SU-DHL-6 (cell line): ENCODE results near the gene SLC30A5.
"Not testable (repeated sequence)": the region's sequence is repeated elsewhere in the genome, so short reads cannot be mapped to it uniquely, and the experiment has no call there.

Source experiments
- H2AFZ ChIP-seq: fragments of 200-600 bp; sonication (generic); 2 replicates; pipeline ENCODE4 v1.6.1; 2014; ENCODE audit warnings: low read depth, mild to moderate bottlenecking, moderate library complexity, mixed read lengths, antibody characterized with exemption, low read length; ENCODE audit not compliant: severe bottlenecking
- H3F3A ChIP-seq: fragments of 200-600 bp; shearing (Covaris generic); 2 replicates; pipeline ENCODE4 v1.6.0; 2016; ENCODE audit warnings: antibody characterized with exemption, mild to moderate bottlenecking; ENCODE audit not compliant: insufficient read depth
- H3K27ac ChIP-seq: fragments of 200-600 bp; sonication (generic); 2 replicates; pipeline ENCODE4 v1.5.1; 2016; ENCODE audit warnings: low read depth, mild to moderate bottlenecking, low read length, moderate library complexity, mixed read lengths
- H3K27me3 ChIP-seq: fragments of 200-600 bp; sonication (generic), shearing (Covaris generic); 2 replicates; pipeline ENCODE4 v1.6.0; 2014; ENCODE audit warnings: mild to moderate bottlenecking, low read length
- H3K36me3 ChIP-seq: fragments of 200-600 bp; sonication (generic); 2 replicates; pipeline ENCODE4 v1.6.1; 2014; ENCODE audit warnings: mild to moderate bottlenecking, low read length, mixed read lengths
- H3K4me2 ChIP-seq: fragments of 300-600, 200-600 bp; shearing (Covaris generic), sonication (generic); 2 replicates; pipeline ENCODE4 v1.6.0; 2014; ENCODE audit warnings: low read length, low read depth, mild to moderate bottlenecking; ENCODE audit not compliant: poor library complexity, severe bottlenecking
- H3K4me3 ChIP-seq: fragments of 200-600 bp; sonication (generic); 2 replicates; pipeline ENCODE4 v1.5.1; 2014; ENCODE audit warnings: antibody characterized with exemption, low read length, mild to moderate bottlenecking, mixed read lengths; ENCODE audit not compliant: insufficient read depth, poor library complexity, severe bottlenecking
- H3K79me2 ChIP-seq: fragments of 200-600 bp; sonication (generic); 2 replicates; pipeline ENCODE4 v1.6.1; 2014; ENCODE audit warnings: mild to moderate bottlenecking, low read length, moderate library complexity; ENCODE audit not compliant: insufficient read depth
- H3K9ac ChIP-seq: fragments of 200-600 bp; sonication (generic); 2 replicates; pipeline ENCODE4 v1.7.0; 2014; ENCODE audit warnings: mild to moderate bottlenecking, low read length
- H3K9me2 ChIP-seq: fragments of 200-600 bp; sonication (generic); replicated peaks from 2 replicates; pipeline ENCODE4 v1.6.1; 2014; ENCODE audit warnings: low read length; ENCODE audit not compliant: insufficient read depth
- H3K9me3 ChIP-seq: fragments of 200-600 bp; sonication (generic); 2 replicates; pipeline ENCODE4 v1.6.1; 2014; ENCODE audit warnings: low read length, mixed read lengths; ENCODE audit not compliant: insufficient read depth
- H4K20me1 ChIP-seq: fragments of 200-600 bp; sonication (generic); 2 replicates; pipeline ENCODE4 v1.6.1; 2014; ENCODE audit warnings: low read depth, mild to moderate bottlenecking, antibody characterized with exemption, low read length, moderate library complexity, mixed read lengths
- EZH2phosphoT487 ChIP-seq: fragments of 200-600 bp; sonication (generic), shearing (Covaris generic); conservative IDR thresholded peaks from 2 replicates; pipeline ENCODE4 v1.6.1; 2018; ENCODE audit warnings: mild to moderate bottlenecking, antibody characterized with exemption, low read length, moderate library complexity, mixed read lengths
- TF ChIP-seq, protein P1 (sequence below): fragments of 200-600 bp; sonication (generic); IDR thresholded peaks from one replicate; pipeline ENCODE4 v1.5.1; 2017; ENCODE audit warnings: antibody characterized with exemption, mild to moderate bottlenecking, low read length, moderate library complexity; ENCODE audit not compliant: insufficient read depth, poor library complexity, severe bottlenecking

SLC30A5 gene

GRCh38 chr5:69137807-69138206 lies 44.0 kb downstream of the SLC30A5 start:
- H3K27me3 ChIP-seq = no peaks in the 10 kb centered on the region

GRCh38 chr5:69138766-69139165 lies 45.0 kb downstream of the SLC30A5 start:
- Histone ChIP-seq H3K4me2 (no peak overlapping the region), H3K27me3 (no peaks in the 10 kb centered on the region), H3K4me3 (no peak overlapping the region), H4K20me1 (no peaks in the 10 kb centered on the region), H3K9me2 (no peaks in the 10 kb centered on the region), H3K27ac (no peak overlapping the region), H3K79me2 (no peaks in the 10 kb centered on the region), H3K36me3 (no peaks in the 10 kb centered on the region), H3F3A (peaks cover 21% of the 10 kb centered on the region), H2AFZ (no peak overlapping the region), H3K9ac (no peak overlapping the region), H3K9me3 (peaks cover 5% of the 10 kb centered on the region; the same call in 1 of the 2 replicates)
- no peak for TF ChIP-seq EZH2phosphoT487
- TF ChIP-seq, protein P1, sequence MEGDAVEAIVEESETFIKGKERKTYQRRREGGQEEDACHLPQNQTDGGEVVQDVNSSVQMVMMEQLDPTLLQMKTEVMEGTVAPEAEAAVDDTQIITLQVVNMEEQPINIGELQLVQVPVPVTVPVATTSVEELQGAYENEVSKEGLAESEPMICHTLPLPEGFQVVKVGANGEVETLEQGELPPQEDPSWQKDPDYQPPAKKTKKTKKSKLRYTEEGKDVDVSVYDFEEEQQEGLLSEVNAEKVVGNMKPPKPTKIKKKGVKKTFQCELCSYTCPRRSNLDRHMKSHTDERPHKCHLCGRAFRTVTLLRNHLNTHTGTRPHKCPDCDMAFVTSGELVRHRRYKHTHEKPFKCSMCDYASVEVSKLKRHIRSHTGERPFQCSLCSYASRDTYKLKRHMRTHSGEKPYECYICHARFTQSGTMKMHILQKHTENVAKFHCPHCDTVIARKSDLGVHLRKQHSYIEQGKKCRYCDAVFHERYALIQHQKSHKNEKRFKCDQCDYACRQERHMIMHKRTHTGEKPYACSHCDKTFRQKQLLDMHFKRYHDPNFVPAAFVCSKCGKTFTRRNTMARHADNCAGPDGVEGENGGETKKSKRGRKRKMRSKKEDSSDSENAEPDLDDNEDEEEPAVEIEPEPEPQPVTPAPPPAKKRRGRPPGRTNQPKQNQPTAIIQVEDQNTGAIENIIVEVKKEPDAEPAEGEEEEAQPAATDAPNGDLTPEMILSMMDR = no peak

More at GRCh38 chr5:69137807-69138206, 44.0 kb downstream of the SLC30A5 start:
- H3K4me3 ChIP-seq = no peak overlapping the region
- H3K9me2 ChIP-seq = no peaks in the 10 kb centered on the region
- H3K9ac ChIP-seq = no peak overlapping the region
- peaks cover 5% of the 10 kb centered on the region; the same call in 1 of the 2 replicates for H3K9me3 ChIP-seq
- H3K4me2 ChIP-seq = no peak overlapping the region
- TF ChIP-seq EZH2phosphoT487 = no peak
- TF ChIP-seq, protein P1 = no peak
- no peak overlapping the region for H3K27ac ChIP-seq
- no peaks in the 10 kb centered on the region for H3K36me3 ChIP-seq
- no peak overlapping the region for H2AFZ ChIP-seq
- H4K20me1 ChIP-seq = no peaks in the 10 kb centered on the region
- H3K79me2 ChIP-seq = no peaks in the 10 kb centered on the region
- peaks cover 30% of the 10 kb centered on the region for H3F3A ChIP-seq

- not testable (repeated sequence) for H3K9me3 ChIP-seq, H3K79me2 ChIP-seq, H4K20me1 ChIP-seq, H3K27ac ChIP-seq, H2AFZ ChIP-seq, H3K4me3 ChIP-seq, H3K36me3 ChIP-seq, H3K4me2 ChIP-seq, H3K9ac ChIP-seq, H3K9me2 ChIP-seq, H3K27me3 ChIP-seq
- peaks cover 20% of the 10 kb centered on the region for H3F3A ChIP-seq
These were observed 46.4 kb downstream of the SLC30A5 start for GRCh38 chr5:69140239-69140638.

DNA sequence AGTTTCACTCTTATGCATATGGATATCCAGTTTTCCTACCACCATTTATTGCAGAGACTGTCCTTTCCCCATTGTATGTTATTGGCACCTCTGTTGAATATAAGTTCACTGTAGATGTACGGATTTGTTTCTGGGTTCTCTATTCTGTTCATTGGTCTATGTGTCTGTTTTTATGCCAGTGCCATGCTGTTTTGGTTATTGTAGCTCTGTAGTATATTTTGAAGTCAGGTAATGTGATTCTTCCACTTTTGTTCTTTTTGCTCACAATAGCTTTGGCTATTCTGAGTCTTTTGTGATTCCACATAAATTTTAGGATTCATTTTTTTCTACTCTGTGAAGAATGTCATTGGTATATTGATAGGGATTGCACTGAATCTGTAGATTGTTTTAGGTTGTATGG lies 47.0 kb downstream of the SLC30A5 start:
- no peak for TF ChIP-seq EZH2phosphoT487
- TF ChIP-seq, protein P1 = no peak
- no peaks in the 10 kb centered on the region for H3K79me2 ChIP-seq

GRCh38 chr5:69148576-69148975 lies 54.8 kb downstream of the SLC30A5 start:
- not testable (repeated sequence) for H2AFZ ChIP-seq, H3K27me3 ChIP-seq, H3K79me2 ChIP-seq, H4K20me1 ChIP-seq, H3K9me3 ChIP-seq, H3K27ac ChIP-seq, H3K9me2 ChIP-seq, H3K4me3 ChIP-seq, H3K36me3 ChIP-seq, H3K9ac ChIP-seq, H3K4me2 ChIP-seq, H3F3A ChIP-seq

More for the DNA sequence above, 47.0 kb downstream of the SLC30A5 start:
- H3K27ac ChIP-seq = no peak overlapping the region
- no peak overlapping the region for H3K4me3 ChIP-seq
- peaks cover 18% of the 10 kb centered on the region for H3F3A ChIP-seq
- no peaks in the 10 kb centered on the region for H4K20me1 ChIP-seq
- peaks cover 5% of the 10 kb centered on the region; the same call in 1 of the 2 replicates for H3K9me3 ChIP-seq
- H3K4me2 ChIP-seq = no peak overlapping the region
- no peaks in the 10 kb centered on the region for H3K9me2 ChIP-seq
- no peaks in the 10 kb centered on the region for H3K36me3 ChIP-seq
- no peak overlapping the region for H2AFZ ChIP-seq
- no peaks in the 10 kb centered on the region for H3K27me3 ChIP-seq
- no peak overlapping the region for H3K9ac ChIP-seq
